ENCODE data around the gene POLR2J2.
"Not testable (repeated sequence)": the region's sequence is repeated elsewhere in the genome, so short reads cannot be mapped to it uniquely, and the experiment has no call there.

Gene POLR2J2

DNA sequence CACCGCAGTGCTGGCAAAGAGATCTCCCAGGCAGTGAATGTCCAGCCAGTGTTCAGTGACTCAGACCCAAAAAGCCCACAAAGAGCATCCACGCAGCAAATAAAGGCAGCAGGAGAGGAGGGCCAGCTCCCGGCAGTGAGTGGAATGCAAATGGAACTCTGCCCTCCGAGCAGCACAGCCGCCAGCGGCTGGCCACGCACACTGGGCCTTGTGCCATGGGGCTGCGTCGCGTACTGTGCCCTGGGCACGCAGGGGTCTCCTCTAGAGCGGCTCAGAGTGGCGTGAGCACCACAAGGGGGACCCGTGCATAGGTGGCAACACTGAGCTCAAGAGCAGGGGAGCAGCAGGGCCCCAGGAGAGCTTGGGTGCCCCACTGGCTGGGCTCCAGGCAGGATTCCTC, 3.9 kb downstream of the POLR2J2 start:
- not testable (repeated sequence) for DNase-seq

DNA sequence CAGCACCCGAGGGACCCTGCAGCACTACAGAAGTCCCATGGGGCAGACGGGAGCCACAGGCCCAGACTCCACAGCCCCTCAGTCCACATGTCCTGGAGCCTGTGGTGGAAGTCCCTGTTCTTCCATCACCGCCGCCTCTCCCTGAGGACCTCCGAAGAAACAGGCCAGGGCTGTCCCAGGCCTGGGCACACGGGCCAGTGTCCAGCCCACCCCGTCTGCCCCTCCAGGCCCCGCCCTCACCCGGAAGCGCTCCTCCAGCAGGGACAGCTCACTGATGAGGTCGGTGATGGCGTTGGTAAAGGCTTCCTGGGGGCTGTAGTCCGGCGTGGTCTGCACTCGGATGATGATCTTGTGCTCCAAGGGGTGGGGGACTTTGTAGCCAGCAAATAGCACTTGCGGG, 4.6 kb downstream of the POLR2J2 start:
- not testable (repeated sequence) for DNase-seq

DNA sequence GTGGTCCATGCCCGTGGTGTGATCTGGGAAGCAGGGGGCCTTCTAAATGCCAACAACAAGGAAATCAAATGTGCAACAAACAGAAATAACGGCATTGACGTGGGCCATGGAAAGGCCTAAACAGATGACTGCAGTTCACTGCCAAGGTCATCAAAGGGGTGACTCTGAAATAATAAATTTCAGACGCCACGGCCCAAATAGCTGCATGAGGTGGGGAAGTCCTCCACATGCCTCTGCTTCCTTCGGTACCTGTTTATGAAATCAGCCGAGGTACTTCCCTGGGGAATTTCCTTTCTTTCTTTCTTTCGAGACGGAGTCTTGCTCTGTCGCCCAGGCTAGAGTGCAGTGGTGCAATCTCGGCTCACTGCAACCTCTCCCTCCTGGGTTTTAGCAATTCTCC, 6.7 kb downstream of the POLR2J2 start:
- DNase-seq: not testable (repeated sequence)

DNA sequence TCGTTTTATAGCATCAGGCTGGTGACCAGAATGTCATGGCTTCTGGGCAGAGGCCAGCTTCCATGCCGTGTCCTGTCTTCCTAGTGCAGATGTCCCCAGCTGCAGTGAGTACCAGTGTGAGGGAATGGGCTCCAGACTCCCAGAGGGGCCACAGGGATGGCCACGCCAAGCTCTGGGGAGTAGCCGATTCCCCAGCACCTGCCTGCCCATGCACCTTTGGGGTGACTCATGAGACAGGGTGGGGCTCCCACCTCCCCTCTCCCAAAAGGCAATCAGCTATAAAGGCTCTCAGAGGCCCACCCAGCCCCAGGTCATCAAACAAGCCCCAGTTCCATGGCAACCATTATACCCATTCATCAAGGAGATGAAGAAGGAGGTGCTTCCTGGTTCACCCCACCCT, 21.5 kb downstream of the POLR2J2 start, which contains the start of gene SPDYE2B:
Gene SPDYE2B, plus strand, starts transcription at position 396 of the 400 bp plus-strand sequence. CDS start 2,030 bp downstream, outside the sequence.
- DNase-seq: not testable (repeated sequence)

DNA sequence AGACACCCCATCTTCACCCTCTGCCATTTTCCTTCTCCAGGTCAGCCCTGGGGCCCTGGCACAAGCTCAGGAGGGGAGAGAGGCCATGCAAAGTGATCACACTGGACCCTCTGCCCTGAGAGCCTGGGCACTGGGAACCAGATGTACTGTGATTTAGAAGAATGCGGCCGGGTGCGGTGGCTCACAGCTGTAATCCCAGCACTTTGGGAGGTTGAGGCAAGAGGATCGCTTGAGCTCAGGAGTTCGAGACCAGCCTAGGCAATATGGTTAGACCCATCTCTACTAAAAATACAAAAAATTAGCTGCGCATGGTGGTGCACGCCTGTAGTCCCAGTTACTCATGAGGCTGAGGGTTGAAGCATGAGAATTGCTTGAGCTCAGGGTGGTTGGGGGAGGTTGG, 23.6 kb downstream of the POLR2J2 start:
- not testable (repeated sequence) for DNase-seq

DNA sequence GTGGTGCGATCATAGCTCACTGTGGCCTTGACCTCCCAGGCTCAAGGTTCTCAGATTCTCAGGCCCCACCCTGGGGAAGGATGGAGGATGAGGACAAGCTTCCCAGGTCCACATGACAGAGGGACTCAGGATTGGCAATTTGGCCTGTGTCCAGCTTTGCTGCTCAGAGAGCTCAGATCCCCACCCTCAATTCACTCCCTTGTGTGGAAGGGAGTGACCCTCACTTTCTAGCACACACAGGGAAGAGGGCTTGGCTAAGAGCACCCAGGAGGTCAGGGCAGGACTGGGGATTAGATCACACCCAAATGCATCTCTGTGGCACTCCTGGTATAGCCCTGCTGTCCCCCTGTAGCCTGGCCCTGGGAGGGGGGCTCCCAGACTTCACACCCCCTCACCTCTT, 28.1 kb downstream of the POLR2J2 start:
- not testable (repeated sequence) for DNase-seq

DNA sequence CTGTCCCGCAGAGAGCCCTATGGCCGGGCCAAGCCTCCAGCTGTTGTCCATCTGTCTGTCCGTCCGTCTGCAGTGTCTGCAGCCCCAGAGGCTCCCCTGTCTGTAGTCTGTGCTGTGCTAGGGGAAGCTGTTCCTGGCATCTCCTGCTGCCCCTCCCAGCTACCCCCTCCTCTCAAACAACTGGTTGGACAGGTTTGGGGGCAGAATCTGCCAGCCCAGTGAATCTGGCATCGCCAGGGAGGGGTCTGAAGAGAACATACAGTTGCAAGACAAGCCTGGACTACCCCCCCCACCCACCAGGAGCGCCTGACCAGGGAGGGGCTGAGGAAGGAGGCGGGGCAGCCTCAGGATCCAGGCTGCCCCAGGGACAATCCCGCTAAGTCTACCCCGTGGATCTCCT, 28.8 kb downstream of the POLR2J2 start, which contains the start of gene UPK3BL1:
Gene UPK3BL1, minus strand, starts transcription at position 101 of the 400 bp plus-strand sequence. Its CDS starts 50 bp downstream, at position 51.
- not testable (repeated sequence) for DNase-seq

DNA sequence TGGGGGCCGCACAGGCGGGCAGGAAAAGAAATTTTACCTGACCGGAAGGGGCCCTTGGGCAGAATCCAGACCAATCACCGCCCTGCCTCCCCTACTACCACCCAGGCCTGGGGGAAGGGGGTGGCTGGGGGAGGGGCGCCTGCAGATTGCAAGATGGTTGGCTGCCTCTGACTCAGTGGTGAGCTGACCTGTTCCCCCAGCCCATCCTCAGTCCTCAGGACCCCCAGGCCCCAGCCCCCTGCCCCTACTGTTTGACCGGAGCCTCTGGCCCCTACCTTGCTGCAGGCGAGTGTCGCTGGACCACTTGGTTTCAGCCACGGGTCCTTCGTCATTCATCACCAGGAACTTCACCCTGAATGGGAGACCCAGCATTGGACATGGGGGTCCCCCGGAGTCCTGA, 32.6 kb downstream of the POLR2J2 start:
- DNase-seq: not testable (repeated sequence)

DNA sequence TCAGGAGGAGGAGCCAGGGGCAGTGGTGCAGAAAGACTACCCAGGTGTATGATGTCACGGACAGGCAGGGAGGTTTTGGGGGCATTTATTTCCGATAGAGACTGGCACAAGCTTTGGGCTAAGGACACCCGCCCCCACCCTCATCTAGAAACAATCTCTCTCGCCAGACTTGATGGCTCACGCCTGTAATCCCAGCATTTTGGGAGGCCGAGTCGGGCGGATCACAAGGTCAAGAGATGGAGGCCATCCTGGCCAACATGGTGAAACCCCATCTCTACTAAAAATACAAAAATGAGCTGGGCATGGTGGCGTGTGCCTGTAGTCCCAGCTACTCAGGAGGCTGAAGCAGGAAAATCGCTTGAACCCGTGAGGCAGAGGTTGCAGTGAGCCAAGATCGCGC, 34.5 kb downstream of the POLR2J2 start:
- not testable (repeated sequence) for DNase-seq

DNA sequence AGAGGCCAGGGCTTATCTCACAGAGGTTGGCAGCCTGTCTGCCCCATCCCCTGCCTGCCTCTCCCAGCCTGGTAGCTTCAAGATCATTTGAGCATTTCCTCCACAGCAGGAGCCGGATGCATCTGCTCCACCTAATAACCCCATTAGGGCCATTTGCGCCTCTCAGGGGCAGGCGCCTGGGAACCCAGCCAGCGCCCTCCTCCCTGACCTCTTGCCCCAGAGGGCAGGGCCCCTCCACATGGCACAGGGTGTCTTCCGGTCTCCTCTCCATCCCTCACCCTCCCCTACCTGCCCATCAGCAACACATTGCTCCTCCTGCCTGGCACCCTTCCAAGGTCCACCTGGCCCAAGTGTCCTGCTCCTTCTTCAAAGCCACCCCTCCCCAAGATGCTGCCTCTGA, 36.1 kb downstream of the POLR2J2 start:
- DNase-seq: not testable (repeated sequence)

DNA sequence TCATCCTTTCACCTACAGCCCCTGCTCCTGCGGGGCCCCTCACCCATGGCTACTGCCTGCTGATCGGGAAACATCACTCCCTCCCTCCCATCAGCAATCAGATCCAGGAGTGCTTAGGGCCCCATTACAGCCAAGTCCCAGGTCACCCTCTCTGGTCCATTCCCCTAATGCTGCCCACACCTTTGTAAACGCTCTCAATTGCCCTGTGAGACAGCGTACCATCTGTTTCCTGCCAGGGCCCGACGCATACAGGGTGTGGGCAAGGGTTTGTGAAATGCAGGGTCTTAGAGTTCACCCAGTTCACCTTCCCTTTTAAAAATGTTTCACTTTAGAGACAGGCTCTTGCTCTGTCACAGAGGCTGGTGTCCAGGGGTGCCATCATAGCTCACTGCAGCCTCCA, 37.2 kb downstream of the POLR2J2 start:
- DNase-seq: not testable (repeated sequence)

DNA sequence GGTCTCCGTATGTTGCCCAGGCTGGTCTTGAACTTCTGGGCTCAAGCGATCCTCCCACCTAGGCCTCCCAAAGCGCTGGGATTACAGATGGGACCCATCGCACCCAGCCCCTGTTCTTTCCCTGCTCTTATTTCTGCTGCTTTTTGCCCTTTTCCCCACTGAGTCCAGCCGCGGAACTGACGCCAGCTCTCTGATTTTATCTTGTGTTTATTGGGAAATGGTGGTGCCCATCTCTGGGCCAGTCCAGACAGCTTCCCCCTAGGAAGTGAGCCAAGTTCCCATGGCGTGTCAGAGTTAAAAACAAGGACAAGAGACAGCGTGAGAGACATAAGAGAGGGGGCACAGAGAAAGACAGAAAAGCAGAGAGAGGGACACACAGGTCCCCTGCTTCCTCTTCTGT, 40.8 kb downstream of the POLR2J2 start:
- not testable (repeated sequence) for DNase-seq

DNA sequence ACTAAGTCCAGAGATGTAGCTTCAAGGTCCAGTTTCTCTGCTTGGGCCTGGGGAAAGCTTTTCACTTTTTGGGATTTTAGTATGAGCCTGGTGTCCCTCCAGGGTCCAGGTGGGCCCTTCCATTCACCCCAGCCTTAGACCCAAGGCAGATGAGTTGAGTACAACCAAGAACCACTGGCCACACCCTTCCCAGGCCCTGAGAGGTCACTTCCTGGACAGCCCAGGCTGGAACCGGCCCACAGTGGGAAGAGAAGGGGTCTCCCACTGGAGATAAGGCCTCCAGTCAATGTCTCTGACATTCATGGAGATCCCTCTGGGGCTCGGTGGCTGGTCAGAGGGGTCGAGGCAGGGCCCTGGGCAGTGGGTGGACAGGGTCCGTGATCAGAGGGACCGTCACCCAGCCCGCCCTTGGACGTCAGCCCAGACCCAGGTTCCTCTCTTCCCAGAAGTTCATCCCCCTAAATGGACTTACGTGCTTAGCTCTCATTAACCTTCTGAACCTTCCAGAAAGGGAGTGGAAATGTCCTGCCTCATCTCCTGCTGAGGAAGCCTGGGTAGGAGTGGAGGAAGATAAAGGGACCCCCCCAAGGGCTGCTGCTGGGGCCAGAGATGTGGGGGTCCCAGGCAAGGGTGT, 44.1 kb downstream of the POLR2J2 start:
- DNase-seq: not testable (repeated sequence)

DNA sequence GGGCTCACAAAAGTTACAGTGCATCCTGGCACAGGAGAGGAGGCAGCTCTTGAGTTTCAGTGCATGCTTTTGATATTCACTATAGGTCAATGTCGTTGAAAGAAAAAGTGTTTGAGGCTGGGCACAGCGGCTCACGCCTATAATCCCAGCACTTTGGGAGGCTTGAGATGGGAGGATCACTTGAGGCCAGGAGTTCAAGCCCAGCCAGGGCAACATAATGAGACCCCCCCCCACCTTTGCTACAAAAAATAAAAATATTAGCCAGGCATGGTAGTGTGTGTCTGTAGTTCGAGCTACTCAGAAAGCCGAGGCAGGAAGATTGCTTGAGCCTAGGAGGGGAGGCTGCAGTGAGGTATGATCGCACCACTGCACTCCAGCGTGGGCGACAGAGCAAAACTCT, 53.3 kb downstream of the POLR2J2 start:
- DNase-seq: not testable (repeated sequence)

DNA sequence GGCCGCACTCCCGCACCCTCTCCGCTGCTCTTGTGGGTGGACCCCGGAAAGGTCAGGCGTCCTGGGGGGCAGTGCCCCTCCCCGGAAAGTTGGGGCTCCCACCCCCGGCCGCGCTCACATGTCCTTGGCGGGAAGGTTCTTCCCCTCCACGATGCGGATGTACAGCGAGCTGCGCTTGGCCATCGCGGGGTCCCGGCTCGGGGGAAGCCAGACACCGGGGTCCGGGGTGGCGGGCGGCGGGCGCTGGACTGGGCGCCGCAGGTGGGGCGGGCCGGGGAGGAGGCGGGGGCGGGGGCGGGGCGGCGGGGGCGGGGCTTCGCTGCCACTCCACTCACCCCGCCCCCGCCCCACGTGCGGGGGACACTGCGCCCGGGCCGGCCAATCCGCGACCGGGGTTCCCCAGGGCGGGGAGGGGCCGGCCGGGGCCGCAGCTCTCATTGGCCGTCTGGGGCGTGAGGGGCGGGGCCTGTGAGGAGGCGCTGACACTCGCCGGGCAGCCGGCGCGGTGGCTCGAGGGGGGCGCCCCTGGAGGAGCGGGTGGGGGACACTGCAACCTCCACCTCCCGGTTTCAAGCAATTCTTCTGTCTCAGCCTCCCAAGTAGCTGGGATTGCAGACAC, 54.8 kb downstream of the POLR2J2 start, which contains the start of gene RASA4:
Gene RASA4, minus strand, starts transcription at position 250 of the 619 bp plus-strand sequence. Its CDS starts 67 bp downstream, at position 183.
- peak in 1 of 2 donors; percentile 59 for DNase-seq

Measured in CD4-positive, alpha-beta T cell treated with Interferon alpha-2 for 1 hour (primary cell).